Omental fat pad (tissue), 4 donors: ENCODE measurements around the gene ACTL9. TPM values are rescaled to one million over a fixed set of nuclear protein-coding genes. Genes with fewer than 3 reads are reported as not detected.

Source experiments
- ATAC-seq: fragments of 150-250 bp; one replicate; pipeline ENCODE4 v1.9.1; 2016; ENCODE audit warnings: mild to moderate bottlenecking, moderate library complexity; ENCODE audit not compliant: low FRiP score
- DNase-seq: peaks from one replicate; pipeline ENCODE4 v3.0.0-alpha.2; 2019; ENCODE audit warnings: low spot score
- total RNA-seq, 4 donors: library from RNA; depleted of rRNA; stranded (reverse); fragments of >200 nt; gene quantifications; one replicate each; pipeline ENCODE4 v1.1.0, GENCODE V29; 2016
- TF ChIP-seq, protein P1 (sequence below), 3 donors: fragments of 450-650 bp; IDR thresholded peaks; one replicate each; pipeline ENCODE4 v1.5.1; 2016 to 2017; ENCODE audit warnings: antibody characterized with exemption in 3 of 3, mild to moderate bottlenecking in 3 of 3, moderate library complexity in 2 of 3

ACTL9 gene
- total RNA-seq, 4 donors from 2014 or later: not detected

DNA sequence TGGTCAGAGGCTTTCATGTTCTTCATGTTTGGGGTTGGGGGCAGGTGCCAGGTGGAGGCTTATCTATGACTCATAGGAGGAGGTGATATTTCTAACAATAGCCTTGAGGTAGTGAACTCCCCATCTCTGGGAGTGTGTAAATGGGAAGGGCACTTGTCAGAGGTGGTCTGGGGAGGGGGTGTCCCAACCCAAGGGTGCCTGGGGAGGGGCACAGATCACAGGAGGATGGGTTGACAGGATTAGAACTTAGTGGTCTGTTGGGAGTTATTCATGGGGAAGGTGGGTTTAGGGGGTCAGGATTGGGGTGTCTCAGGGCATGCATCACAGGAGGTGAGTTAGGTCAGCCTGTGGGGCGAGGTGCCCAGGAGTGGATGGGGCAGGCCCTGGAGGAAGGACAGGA, 1.6 kb downstream of the ACTL9 start:
- no peak for ATAC-seq
- TF ChIP-seq, protein P1, sequence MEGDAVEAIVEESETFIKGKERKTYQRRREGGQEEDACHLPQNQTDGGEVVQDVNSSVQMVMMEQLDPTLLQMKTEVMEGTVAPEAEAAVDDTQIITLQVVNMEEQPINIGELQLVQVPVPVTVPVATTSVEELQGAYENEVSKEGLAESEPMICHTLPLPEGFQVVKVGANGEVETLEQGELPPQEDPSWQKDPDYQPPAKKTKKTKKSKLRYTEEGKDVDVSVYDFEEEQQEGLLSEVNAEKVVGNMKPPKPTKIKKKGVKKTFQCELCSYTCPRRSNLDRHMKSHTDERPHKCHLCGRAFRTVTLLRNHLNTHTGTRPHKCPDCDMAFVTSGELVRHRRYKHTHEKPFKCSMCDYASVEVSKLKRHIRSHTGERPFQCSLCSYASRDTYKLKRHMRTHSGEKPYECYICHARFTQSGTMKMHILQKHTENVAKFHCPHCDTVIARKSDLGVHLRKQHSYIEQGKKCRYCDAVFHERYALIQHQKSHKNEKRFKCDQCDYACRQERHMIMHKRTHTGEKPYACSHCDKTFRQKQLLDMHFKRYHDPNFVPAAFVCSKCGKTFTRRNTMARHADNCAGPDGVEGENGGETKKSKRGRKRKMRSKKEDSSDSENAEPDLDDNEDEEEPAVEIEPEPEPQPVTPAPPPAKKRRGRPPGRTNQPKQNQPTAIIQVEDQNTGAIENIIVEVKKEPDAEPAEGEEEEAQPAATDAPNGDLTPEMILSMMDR (IDR thresholded peaks at IDR 0.05): no peak
- DNase-seq: no peak

DNA sequence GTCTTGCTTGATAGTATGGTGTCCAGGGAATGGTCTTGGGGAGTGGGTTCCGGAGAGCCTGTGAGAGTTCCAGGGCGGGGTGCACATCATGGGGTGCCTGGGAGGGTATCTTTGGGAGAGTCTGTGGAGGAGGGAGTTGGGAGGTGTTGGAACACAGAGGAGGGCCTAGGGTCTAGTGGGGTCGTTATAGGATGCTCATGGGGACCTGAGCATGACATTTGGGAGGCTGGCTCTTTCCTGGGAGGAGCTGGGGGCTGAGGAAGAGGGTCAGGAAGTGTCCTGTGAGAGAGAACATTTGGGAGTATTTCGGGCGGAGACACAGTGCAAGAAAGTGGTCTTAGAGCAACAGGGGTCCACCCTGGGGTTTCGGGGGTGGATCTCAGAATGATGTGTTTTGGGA, 2.7 kb downstream of the ACTL9 start:
- DNase-seq (no peak), ATAC-seq (peak; percentile 21)
- TF ChIP-seq, protein P1 (IDR thresholded peaks at IDR 0.05): no peak

GRCh38 chr19:8695501-8695900, 3.1 kb downstream of the ACTL9 start:
- DNase-seq (no peak), ATAC-seq (no peak)
- TF ChIP-seq, protein P1 (IDR thresholded peaks at IDR 0.05): no peak

- ATAC-seq (no peak), DNase-seq (no peak)
- TF ChIP-seq, protein P1 (IDR thresholded peaks at IDR 0.05): no peak
These were observed 7.6 kb downstream of the ACTL9 start for GRCh38 chr19:8690753-8691539.

DNA sequence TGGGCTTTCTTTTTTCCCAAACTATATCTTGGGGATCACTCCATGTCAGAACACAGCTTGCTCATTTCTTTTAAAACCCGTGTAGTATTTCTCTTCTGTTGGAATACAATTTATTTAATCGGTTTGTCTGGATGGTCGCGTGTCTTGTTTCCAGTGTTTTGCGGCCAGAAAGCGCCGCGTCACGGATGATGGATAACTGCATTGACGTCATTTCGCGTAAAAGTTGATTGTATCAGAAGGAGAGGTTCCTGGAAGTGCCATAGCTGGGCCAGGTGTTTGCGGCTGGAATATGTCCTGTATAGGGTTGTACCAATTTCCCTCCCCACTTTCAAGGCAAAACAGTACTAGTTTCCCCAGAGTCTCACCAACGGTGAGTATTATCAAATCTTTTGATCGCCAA, 9.7 kb downstream of the ACTL9 start:
- TF ChIP-seq, protein P1 (IDR thresholded peaks at IDR 0.05): no peak
- no peak for DNase-seq
- ATAC-seq: no peak

DNA sequence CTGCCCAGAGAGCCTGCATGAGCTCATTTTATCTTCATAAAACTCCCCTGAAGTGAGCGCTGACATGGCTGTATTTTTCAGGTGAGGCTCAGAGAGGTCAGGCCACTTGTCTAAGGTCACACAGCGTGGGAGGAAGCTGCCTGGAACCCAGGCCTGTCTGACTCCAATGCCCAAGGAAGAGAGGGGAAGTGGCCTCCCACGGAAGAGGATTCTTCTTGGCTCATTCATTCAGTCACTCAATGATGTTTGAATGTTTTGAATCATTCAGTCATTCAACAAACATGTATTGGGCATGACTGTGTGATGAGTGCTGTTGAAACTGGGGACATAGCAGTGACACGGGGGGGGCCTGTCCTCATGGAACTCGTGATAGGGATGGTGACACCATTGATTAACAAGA, 12.0 kb downstream of the ACTL9 start:
- DNase-seq (no peak), ATAC-seq (no peak)
- TF ChIP-seq, protein P1 (IDR thresholded peaks at IDR 0.05): no peak
